Esophagus muscularis mucosa (tissue), 4 donors: ENCODE results near the gene ALDH3A2.

Source experiments
- EP300 ChIP-seq: sonication (generic); formaldehyde crosslinking; IDR thresholded peaks from one replicate; pipeline ENCODE4 v1.6.1; 2017; ENCODE audit warnings: antibody characterized with exemption
- POLR2A ChIP-seq: fragments of 450-650 bp; IDR thresholded peaks from one replicate; pipeline ENCODE4 v1.6.1; 2017; ENCODE audit warnings: antibody characterized with exemption, moderate library complexity, mild to moderate bottlenecking, low read depth
- POLR2AphosphoS5 ChIP-seq, 2 donors: sonication (generic); formaldehyde crosslinking; IDR thresholded peaks; one replicate each; pipeline ENCODE4 v1.6.1; 2017; ENCODE audit warnings: antibody characterized with exemption in 2 of 2
- TF ChIP-seq, protein P1 (sequence below), 3 experiments: fragments of 200-600 bp in 2 of 3; fragments of 450-650 bp in 1 of 3; sonication (generic) in 2 of 3; IDR thresholded peaks; one replicate each; pipeline ENCODE4 v1.5.1; 2017 to 2019; ENCODE audit warnings: antibody characterized with exemption in 3 of 3, mild to moderate bottlenecking in 2 of 3, moderate library complexity in 1 of 3

- TF ChIP-seq, protein P1, sequence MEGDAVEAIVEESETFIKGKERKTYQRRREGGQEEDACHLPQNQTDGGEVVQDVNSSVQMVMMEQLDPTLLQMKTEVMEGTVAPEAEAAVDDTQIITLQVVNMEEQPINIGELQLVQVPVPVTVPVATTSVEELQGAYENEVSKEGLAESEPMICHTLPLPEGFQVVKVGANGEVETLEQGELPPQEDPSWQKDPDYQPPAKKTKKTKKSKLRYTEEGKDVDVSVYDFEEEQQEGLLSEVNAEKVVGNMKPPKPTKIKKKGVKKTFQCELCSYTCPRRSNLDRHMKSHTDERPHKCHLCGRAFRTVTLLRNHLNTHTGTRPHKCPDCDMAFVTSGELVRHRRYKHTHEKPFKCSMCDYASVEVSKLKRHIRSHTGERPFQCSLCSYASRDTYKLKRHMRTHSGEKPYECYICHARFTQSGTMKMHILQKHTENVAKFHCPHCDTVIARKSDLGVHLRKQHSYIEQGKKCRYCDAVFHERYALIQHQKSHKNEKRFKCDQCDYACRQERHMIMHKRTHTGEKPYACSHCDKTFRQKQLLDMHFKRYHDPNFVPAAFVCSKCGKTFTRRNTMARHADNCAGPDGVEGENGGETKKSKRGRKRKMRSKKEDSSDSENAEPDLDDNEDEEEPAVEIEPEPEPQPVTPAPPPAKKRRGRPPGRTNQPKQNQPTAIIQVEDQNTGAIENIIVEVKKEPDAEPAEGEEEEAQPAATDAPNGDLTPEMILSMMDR (IDR thresholded peaks at IDR 0.05): no peak
- TF ChIP-seq POLR2A: no peak
- no peak for TF ChIP-seq POLR2AphosphoS5 (IDR thresholded peaks at IDR 0.05)
- no peak for TF ChIP-seq EP300
These were observed 11.0 kb downstream of the ALDH3A2 start for GRCh38 chr17:19659366-19660177.
